Fibroblast of lung (primary cell): Measurements from ENCODE around the gene ZNF219.

ENCODE experiments used
- CTCF ChIP-seq, 2 donors: IDR thresholded peaks in 1 of 2; conservative IDR thresholded peaks in 1 of 2; 1 replicate in 1 of 2; 2 replicates in 1 of 2; pipeline ENCODE4 v1.5.1; 2011 to 2012; ENCODE audit warnings: low read length in 2 of 2, control low read depth in 1 of 2, inconsistent platforms in 1 of 2, low read depth in 1 of 2, mild to moderate bottlenecking in 1 of 2
- EZH2 ChIP-seq: IDR thresholded peaks from 2 replicates; pipeline ENCODE4 v1.5.1; 2012; ENCODE audit warnings: low read length, control low read depth, mild to moderate bottlenecking; ENCODE audit errors: missing control alignments

GRCh38 chr14:21123429-21123828 lies 25.0 kb upstream of the ZNF219 start:
- TF ChIP-seq EZH2 (no peak), CTCF (conservative IDR thresholded peaks at IDR 0.05 in 1 of 2, IDR thresholded peaks at IDR 0.05 in 1 of 2; ENCODE audit: low read depth in 1 of 2, low read length in 2 of 2) (no peak)
